Myocyte (in vitro differentiated cells): ENCODE data around the gene CATSPER3. TPM values are rescaled to one million over a fixed set of nuclear protein-coding genes. Genes with fewer than 3 reads are reported as not detected.
A peak's percentile ranks its signal among the peaks of the same experiment; 100 is the strongest.

Source experiments
- DNase-seq: peaks from one replicate; pipeline ENCODE4 v3.0.0-alpha.2; 2012; ENCODE audit warnings: low read depth
- polyA plus RNA-seq: library from polyadenylated mRNA; unstranded; fragments of >200 nt; gene quantifications from one replicate; pipeline ENCODE4 v1.2.1, GENCODE V29; 2012; ENCODE audit warnings: missing spikeins
- total RNA-seq: library from RNA; depleted of rRNA; stranded (reverse); fragments of >200 nt; gene quantifications from 2 replicates; pipeline ENCODE4 v1.2.3, GENCODE V29; 2014

CATSPER3 gene
- total RNA-seq, result not detected in 2 replicates
- 0.16 TPM for polyA plus RNA-seq

DNA sequence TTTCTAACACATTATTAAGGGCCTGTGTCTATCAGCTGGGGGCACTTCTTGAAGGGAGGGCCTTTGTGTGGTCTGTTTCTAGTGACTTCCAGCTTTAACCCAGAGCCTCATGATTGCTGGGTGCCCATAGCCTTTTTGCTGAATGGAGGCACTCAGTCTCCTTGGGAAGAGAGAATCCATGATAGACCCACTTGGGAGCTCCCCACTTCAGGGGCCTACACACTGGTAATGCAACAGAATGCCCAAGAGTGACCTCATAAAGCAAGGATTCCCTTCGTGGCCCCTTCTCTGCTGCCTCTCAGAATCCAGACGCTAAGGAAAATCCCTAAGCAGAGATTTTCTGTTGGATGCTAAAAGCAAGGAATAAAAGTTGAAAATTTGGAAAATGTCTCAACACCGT is at the start of gene CATSPER3:
Gene CATSPER3 (plus strand): TSS at position 301 of the 400 bp plus-strand sequence. CDS start 85 bp downstream, at position 386.
- DNase-seq, result no peak

DNA sequence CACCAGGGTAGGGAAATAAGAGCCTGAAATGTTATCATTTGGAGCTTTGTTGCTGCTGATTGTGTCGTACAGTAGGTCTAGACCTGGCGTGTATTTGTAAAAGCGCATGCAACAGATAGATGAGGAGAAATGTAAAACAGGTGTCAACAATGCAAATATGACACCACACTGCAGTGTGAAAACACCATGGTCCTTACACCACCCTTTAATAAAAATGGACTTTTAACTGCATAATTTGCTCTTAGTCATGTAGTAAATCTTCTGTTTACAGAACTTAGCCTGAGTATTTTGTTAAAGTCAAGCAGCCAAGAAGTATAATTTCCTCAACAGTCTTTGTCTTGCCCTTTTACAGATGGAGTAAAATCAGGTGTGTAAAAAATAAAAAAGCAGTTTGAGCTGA is 48.8 kb upstream of the CATSPER3 start:
- no peak for DNase-seq

DNA sequence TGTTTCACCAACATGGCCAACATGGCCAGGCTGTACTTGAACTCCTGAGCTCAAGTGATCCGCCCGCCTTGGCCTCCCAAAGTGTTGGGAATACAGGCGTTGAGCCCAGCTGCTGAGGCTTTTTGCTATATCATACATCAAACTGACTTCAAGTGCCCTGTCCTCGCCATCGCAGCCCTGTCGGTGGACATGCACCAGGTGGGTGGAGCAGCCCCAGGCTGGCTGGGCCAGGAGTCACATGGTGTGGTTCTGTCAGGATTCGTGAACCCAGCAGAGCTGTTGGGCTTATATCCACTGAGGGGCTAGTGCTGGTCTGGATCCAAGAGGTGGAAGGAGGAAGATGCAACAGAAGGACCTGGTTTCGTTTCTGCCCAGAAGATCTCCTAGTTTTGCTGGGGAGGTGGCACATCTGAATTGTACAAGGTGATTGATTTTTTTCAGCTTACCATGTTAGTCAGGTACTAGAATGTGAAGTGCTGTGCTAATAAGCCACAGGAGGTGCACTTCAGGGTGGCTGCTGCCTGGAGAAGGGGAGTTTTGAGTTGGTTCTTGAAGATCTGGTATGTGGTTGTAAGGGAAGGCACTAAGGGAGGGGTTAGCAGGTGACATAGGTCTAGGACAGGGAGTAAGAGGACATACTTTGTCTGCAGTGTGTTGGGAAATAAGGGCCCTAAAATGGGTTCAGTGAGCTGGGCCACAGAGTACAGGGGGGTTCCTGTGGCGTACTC is 46.7 kb upstream of the CATSPER3 start:
- no peak for DNase-seq

DNA sequence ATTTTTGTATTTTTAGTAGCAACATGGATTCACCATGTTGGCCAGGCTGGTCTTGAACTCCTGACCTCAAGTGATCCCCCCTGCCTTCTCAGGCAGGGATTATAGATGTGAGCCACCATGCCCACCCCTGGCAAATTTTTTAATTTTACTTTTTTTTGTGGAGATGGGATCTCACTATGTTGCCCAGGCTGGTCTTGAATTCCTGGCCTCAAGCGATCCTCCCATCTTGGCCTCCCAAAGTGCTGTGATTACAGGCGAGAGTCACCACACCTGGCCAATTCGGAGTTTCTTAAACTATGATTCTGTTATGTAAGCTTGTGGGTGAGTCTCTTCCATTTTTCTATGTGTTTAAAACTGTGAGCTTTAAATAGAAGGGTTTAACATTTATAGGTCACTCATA is 35.2 kb upstream of the CATSPER3 start:
- no peak for DNase-seq

DNA sequence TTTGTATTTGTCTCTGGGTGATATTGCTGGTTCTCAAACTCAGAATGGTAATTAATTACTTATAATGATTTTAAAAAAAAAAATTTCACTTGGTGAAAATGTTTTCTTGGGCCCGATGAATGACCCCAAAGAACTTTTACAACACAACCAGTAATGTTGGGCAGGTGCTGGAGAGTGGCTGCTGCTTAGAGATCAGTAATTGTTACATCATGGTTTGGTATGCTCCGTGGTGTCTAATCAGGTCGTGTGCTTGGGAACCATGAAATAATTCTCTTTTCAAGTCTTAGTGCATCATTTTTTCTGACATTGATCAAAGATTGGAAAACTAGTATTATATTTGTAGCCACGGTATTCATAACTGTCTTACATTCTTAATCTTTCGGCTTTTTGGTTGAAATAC is 33.5 kb upstream of the CATSPER3 start:
- DNase-seq, result peak; percentile 43

DNA sequence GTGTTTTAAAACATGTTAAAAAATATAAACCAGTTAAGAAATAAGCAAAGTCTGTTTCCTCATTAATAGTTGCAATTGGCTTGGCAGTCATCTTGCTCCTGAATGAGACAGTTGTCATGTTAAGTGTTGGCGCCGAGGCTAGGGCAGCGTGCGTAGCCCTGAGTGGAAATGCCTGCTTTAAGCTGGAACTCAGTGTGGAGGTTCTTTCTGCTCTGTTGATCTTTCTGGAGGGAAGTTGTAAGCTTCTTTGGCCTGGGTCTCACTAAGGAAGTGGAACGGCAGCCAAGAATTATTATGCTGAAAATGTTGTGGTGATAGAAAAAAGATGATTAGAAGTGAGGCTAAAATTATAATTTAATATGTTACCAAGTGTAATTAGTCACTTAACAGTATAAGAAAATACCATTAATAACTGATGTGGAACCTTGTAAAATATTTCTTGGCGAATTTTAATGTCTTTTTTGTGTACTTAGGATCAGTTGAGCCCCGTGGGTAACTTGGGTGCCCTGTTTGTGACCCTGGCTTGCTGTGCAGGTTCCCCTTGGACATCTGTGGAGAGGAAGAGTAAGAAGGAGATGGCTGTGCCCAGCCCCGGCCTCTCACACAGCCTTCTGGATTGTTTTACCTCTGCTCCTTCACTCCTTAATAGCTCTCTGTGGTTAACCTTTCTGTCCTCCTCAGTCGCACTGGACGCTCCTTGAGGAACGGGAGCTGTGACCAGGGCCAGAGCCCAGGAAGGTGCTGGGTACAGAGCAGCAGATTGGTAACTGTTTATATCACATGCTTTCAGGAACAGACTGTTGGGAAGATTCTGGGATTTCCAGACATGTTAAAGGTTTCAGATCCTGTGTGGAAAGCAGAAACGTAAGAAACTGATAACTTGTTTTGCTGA is 31.8 kb upstream of the CATSPER3 start:
- no peak for DNase-seq

DNA sequence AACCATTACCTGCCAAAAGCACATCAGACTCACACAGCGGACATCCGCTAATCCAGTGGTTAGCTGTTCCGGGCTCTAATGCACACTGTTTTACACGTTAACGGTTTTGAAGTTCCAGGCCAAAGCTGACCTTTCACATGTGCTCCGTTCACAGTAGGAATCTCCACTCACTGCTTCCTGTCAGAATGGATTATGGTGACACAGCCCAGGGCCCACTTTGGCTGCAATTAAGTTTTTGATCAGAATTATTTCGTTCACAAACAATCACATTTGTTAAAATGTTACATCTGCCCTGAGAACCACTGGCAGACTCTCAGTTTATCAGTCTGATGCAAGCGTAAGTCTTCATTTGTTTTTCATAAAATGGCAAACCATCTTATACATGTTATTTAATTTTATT is 30.2 kb upstream of the CATSPER3 start:
- no peak for DNase-seq

DNA sequence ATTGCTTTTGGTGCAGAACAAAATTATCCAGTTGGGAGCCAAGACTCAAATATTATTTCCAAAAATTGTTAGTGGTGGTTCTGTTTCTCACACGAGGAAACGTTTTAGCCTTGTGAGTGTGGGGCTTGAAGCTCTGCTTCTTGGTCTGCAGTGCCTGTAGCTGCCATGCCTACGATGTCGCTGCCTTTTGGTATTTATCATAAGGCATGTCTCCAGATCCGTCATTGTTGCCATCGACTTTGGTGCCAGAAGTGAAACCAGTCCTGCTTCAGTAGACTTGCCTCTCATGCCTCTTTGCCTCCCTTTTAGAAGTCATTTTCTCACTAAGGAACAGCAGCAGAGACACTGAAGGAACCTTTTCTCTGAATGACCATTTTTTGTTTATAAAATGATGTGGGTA is 29.7 kb upstream of the CATSPER3 start:
- DNase-seq, result no peak

DNA sequence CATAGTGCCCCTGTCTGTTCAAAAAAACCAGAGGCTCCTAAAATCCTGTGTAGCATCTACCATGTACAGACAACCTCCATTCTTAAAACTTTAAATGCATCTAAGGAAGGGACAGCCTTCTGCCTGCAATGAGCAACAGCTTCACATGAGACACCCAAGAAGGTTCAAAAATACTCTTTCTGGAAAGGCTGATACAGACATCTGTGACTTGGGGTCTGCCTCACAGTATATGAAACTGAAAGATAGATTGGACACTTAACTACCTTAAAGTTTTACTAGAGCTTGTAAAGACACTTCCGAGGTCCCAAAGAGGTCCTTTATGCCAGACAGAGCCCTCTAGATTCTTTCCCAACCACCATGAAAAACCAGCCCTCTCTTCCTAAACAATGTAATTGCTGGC is 28.2 kb upstream of the CATSPER3 start:
- no peak for DNase-seq

GRCh38 chr5:134943547-134943946 is 24.2 kb upstream of the CATSPER3 start:
- no peak for DNase-seq

DNA sequence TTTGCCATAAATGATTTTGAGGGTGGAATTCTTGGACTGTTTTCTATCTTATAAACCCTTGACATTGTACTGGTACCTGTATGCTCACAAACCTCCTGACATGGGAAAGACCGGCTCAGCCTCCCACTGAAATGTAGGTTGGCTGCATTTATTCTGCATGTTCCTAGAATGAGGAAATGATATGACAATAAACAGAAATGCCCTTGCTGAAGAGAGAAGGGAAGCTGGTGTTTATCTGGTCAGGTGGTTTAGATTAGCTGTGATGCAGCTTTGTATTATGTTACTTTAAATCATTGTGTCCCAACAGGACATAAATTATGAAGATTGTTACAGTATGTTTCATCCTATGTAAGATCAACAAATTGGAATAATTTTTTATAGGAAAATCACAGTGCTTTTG is 23.1 kb upstream of the CATSPER3 start:
- no peak for DNase-seq

DNA sequence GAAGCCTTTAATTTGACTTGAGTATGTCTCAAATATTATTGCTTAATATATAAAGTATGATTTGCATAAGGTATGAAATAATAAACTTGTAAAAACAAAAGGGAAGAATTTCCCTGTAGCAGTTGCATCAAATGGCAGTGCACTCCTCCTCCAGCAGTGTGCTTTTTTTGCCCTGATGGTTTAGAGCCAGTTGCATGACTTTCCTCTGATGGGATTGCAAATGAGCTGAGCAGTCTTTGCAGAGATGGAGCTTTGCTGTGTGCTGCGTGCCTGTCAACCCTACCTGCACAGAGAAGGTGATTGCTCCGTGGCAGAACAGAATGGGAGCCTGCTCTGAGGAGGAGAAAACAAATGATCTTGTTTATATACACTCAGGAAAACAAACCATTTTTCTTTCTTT is 22.7 kb upstream of the CATSPER3 start:
- DNase-seq, result no peak

DNA sequence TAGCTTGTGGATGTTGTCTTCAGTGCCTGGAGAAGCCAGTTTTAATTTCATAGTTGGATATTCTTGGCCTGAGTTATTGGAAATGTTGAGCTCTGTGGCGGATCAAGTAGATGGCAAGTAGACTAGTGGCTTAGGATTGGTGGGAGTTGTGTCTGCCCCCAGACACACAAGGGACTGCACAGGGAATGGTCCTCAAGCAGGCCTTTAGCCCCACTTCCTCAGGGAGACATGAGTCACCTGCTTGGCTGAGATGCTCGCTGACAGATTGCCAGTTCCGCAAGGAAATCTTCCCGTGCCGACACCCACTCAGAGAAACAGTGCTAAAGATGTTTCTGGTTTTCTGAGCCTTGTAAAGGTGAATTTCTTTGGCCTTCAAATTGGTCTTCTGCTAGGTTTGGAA is 18.8 kb upstream of the CATSPER3 start:
- DNase-seq, result no peak

DNA sequence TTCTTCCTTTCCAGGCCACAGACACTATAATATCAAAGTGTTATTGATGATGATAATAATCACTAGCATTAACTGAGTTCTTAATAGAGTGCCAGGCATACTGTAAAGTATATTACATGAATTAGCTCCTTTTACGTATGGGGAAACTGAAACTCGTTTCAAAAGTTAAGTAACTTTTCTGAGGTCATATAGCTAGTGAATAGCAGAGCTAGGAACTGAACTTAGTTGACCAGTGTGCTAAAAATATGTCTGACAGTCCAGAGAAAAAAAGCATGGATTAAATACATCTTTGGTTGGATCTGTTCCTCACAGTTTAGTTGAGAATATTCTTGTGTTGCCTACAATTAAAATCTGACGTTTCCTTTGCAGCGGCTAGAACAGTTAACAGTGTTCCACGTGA is 18.4 kb upstream of the CATSPER3 start:
- no peak for DNase-seq

DNA sequence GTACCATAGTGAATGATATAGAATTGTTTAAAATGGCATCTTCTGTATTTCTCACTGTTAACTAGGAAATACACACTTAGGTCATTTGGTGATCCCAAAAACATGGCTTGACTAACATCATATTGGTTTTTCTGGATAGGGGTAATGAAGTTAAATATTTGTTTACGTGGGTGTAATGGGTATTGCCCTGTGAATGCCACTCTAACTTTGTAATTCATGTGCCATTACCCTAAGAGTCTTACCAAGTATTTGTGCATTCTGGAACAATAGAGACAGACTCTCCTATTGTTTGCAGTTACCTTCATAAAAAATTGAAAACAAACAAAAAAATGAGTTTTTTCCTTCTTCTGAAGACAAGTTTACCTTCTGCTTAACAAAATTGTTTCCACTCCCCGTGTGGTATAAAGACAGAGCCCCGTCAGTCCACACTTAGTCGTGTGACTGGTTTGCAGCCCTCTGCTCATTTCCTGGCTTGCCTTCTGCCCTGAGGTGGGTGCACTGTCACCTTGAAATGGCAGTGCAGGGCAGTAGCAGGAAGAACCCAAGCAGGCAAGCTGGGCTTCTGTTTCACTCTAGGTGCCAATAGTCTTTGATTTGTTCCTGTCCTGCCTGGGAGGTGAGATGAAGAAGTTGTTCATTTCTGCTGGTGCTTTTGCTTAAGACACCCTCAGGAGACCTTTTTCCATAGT is 9.6 kb upstream of the CATSPER3 start:
- no peak for DNase-seq

GRCh38 chr5:134958755-134959154 is 9.0 kb upstream of the CATSPER3 start:
- no peak for DNase-seq

DNA sequence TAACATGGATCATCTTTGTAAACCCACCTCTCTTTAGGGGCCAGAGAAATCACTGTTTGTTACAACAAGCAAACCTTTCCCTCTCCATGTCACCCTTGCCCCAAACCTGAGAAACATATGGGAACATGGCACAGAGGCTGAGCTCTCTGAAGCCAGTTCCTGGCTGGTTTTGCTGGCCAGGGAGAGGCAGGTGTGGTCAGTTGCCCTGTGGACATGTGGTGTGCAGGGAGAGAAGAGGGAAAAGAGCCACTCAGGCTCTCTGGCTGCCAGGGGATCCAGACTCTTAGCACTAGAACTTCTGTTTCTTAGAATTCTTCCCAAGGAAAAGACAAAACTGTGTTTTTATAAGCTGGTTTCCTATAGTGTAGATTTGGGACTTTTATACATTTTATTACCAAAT is 4.6 kb upstream of the CATSPER3 start:
- no peak for DNase-seq

DNA sequence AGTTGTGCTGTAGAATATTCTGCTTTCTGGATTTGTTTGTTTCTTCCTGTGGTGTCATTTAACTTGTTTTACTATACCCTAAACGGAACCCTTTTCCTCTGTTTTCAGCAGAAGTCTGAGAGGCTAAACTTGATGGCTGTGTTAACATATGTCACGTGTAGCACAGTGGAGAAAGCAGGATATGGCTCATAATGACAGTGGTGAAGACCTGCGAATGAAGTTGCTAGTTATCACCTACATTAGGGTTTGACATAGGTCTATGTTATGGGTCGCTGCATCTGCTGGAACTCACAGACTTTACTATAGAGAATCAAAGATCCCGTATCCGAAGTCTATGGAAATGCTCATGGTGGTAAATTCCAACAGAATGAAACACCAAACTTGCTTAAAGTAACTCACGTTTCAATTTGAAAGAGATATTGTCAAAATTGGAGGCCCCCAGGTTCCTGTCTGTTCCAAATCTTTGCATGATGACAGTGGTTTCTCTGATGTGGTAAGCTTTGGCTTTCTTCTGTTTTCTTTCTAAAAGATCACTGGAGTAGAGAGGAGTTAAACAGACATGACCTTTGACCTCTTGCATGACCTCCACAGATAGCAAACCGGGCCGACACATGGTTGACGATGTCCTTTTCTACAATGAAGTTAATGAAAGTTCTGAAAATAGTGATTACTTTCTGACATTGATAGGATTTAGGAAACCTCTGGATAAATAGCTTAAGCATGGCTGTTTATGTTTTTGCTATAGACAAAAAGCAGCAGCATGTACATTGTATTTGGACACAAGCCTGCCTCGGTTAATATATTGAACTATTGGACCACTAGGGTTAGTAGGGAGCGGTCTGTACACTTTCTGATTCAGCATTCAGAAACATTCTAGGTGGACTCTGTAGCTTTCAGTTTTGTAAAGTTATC is 3.1 kb upstream of the CATSPER3 start:
- no peak for DNase-seq

DNA sequence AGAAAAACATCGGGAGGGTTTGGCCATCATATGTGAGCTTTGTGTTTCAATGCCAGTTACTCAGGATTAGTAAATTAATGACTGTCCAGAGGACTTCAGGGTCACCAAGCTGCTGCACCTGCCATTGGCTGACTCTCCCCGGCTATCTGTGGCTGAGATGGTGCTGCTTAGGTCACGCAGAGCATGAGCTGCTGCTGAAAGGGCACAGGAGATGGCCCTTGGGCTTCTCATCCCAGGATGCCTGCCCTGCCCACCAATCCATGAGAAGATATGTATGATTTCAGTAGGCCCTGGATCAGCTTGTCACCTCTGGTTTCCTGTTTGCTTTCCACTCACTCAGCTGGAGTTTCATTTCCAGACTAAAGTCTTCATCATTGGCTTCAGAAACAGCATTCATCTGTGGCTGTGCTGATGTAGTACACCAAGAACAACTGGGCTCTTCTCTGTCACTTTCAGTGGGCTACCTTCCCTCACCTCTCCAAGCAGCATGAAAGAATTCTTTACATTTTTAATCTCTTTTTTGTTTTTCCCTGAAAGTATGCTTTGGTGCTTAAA is 2.4 kb upstream of the CATSPER3 start:
- no peak for DNase-seq

GRCh38 chr5:134968055-134968454 is 348 bp downstream of the CATSPER3 start:
- no peak for DNase-seq

GRCh38 chr5:134969166-134969565 is 1.5 kb downstream of the CATSPER3 start:
- DNase-seq, result no peak
